HG02798 (cell line): ENCODE data around the gene SLC13A5.
"Not testable (repeated sequence)": the region's sequence is repeated elsewhere in the genome, so short reads cannot be mapped to it uniquely, and the experiment has no call there.

ENCODE experiments used
- ATAC-seq: cut with Tn5 transposase; IDR thresholded peaks from one replicate; pipeline ENCODE4 v1.9.1; 2021; ENCODE audit warnings: mild to moderate bottlenecking; ENCODE audit not compliant: unreplicated experiment, poor library complexity

SLC13A5 gene

GRCh38 chr17:6711681-6712057, 1.5 kb downstream of the SLC13A5 start:
- no peak for ATAC-seq

GRCh38 chr17:6711081-6711674, 2.0 kb downstream of the SLC13A5 start:
- ATAC-seq, result no peak

GRCh38 chr17:6710317-6710716, 2.9 kb downstream of the SLC13A5 start:
- ATAC-seq, result no peak

GRCh38 chr17:6708357-6708961, 4.7 kb downstream of the SLC13A5 start:
- no peak for ATAC-seq

GRCh38 chr17:6706996-6707395, 6.2 kb downstream of the SLC13A5 start:
- no peak for ATAC-seq

- ATAC-seq, result no peak
These were observed 6.7 kb downstream of the SLC13A5 start for GRCh38 chr17:6706499-6706898.

GRCh38 chr17:6704470-6705052, 8.6 kb downstream of the SLC13A5 start:
- ATAC-seq, result no peak

- ATAC-seq, result no peak
These were observed 9.4 kb downstream of the SLC13A5 start for GRCh38 chr17:6703751-6704150.

- no peak for ATAC-seq
These were observed 10.5 kb downstream of the SLC13A5 start for GRCh38 chr17:6702567-6703215.

GRCh38 chr17:6701719-6702118, 11.4 kb downstream of the SLC13A5 start:
- no peak for ATAC-seq

GRCh38 chr17:6700948-6701307, 12.2 kb downstream of the SLC13A5 start:
- ATAC-seq, result no peak

GRCh38 chr17:6699997-6700947, 12.9 kb downstream of the SLC13A5 start:
- ATAC-seq, result no peak

GRCh38 chr17:6698004-6698403, 15.2 kb downstream of the SLC13A5 start:
- ATAC-seq, result no peak

GRCh38 chr17:6696906-6697305, 16.3 kb downstream of the SLC13A5 start:
- ATAC-seq, result no peak

GRCh38 chr17:6695565-6695964, 17.6 kb downstream of the SLC13A5 start:
- ATAC-seq, result no peak

GRCh38 chr17:6695051-6695450, 18.1 kb downstream of the SLC13A5 start:
- no peak for ATAC-seq

GRCh38 chr17:6691958-6692357, 21.2 kb downstream of the SLC13A5 start:
- ATAC-seq, result not testable (repeated sequence)

- ATAC-seq, result no peak
These were observed 21.6 kb downstream of the SLC13A5 start for GRCh38 chr17:6691546-6691945.

GRCh38 chr17:6690641-6691040, 22.5 kb downstream of the SLC13A5 start:
- ATAC-seq, result no peak

- no peak for ATAC-seq
These were observed 24.2 kb downstream of the SLC13A5 start for GRCh38 chr17:6688944-6689343.

GRCh38 chr17:6686026-6686425, 27.1 kb downstream of the SLC13A5 start:
- ATAC-seq, result no peak
